ENCODE data around the gene PPP4R2.

DNA sequence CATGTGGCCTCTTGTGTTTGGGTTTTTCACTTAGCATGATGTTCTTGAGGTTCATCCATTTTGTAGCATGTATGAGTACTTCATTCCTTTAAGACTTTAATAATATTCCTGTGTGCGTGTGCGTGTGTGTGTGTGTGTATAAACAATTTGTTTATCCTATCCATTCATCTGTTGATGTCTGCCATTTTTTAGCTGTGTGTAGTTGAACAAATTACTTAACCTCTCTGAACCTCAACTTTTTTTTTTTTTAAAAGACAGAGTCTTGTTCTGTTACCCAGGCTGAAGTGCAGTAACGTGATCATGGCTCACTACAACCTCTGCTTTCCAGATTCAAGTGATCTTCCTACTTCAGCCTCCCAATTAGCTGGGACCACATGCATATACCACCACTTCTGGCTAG, 112.1 kb downstream of the PPP4R2 start:
- TF ChIP-seq, protein P1, sequence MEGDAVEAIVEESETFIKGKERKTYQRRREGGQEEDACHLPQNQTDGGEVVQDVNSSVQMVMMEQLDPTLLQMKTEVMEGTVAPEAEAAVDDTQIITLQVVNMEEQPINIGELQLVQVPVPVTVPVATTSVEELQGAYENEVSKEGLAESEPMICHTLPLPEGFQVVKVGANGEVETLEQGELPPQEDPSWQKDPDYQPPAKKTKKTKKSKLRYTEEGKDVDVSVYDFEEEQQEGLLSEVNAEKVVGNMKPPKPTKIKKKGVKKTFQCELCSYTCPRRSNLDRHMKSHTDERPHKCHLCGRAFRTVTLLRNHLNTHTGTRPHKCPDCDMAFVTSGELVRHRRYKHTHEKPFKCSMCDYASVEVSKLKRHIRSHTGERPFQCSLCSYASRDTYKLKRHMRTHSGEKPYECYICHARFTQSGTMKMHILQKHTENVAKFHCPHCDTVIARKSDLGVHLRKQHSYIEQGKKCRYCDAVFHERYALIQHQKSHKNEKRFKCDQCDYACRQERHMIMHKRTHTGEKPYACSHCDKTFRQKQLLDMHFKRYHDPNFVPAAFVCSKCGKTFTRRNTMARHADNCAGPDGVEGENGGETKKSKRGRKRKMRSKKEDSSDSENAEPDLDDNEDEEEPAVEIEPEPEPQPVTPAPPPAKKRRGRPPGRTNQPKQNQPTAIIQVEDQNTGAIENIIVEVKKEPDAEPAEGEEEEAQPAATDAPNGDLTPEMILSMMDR (IDR thresholded peaks at IDR 0.05 in 8 of 11, conservative IDR thresholded peaks at IDR 0.05 in 3 of 11): no peak
- TF ChIP-seq POLR2A (IDR thresholded peaks at IDR 0.05) (no peak), POLR2AphosphoS5 (IDR thresholded peaks at IDR 0.05) (no peak)
